Activated CD4-positive, CD25-positive, alpha-beta regulatory T cell treated with anti-CD3 and anti-CD28 coated beads, Interleukin-2, amount 50 U/mL, for 24 hours (primary cell): Measurements from ENCODE around the gene NKX6-2.
"Not testable (repeated sequence)": the region's sequence is repeated elsewhere in the genome, so short reads cannot be mapped to it uniquely, and the experiment has no call there.

ENCODE experiments used
- ATAC-seq, 2 donors: fragments of 150-1000 bp; cut with Tn5 transposase; one replicate each; pipeline ENCODE4 v1.10.0; 2021; ENCODE audit warnings: mild to moderate bottlenecking in 1 of 2, moderate library complexity in 1 of 2

The NKX6-2 gene

GRCh38 chr10:132752378-132752777 lies 33.6 kb downstream of the NKX6-2 start:
- no peak for ATAC-seq

GRCh38 chr10:132750936-132751335 lies 35.0 kb downstream of the NKX6-2 start:
- ATAC-seq, result no peak

- ATAC-seq, result no peak
Observed at GRCh38 chr10:132749371-132749795, 36.6 kb downstream of the NKX6-2 start.

GRCh38 chr10:132748545-132749370 lies 37.2 kb downstream of the NKX6-2 start:
- ATAC-seq, result no peak

GRCh38 chr10:132748135-132748534 lies 37.8 kb downstream of the NKX6-2 start:
- ATAC-seq, result no peak

GRCh38 chr10:132746801-132747625 lies 38.9 kb downstream of the NKX6-2 start:
- no peak for ATAC-seq

GRCh38 chr10:132746386-132746785 lies 39.6 kb downstream of the NKX6-2 start:
- ATAC-seq, result no peak

GRCh38 chr10:132745971-132746370 lies 40.0 kb downstream of the NKX6-2 start:
- ATAC-seq, result no peak

- ATAC-seq, result no peak
Observed at GRCh38 chr10:132745511-132745910, 40.4 kb downstream of the NKX6-2 start.

- no peak for ATAC-seq
Observed at GRCh38 chr10:132744839-132745238, 41.1 kb downstream of the NKX6-2 start.

GRCh38 chr10:132743925-132744490 lies 41.9 kb downstream of the NKX6-2 start:
- ATAC-seq, result no peak

GRCh38 chr10:132743196-132743924 lies 42.6 kb downstream of the NKX6-2 start:
- not testable (repeated sequence) for ATAC-seq

GRCh38 chr10:132742837-132743194 lies 43.1 kb downstream of the NKX6-2 start:
- ATAC-seq, result no peak

- ATAC-seq, result no peak
Observed at GRCh38 chr10:132742167-132742836, 43.6 kb downstream of the NKX6-2 start.

- no peak for ATAC-seq
Observed at GRCh38 chr10:132740588-132740987, 45.4 kb downstream of the NKX6-2 start.

GRCh38 chr10:132739225-132739613 lies 46.7 kb downstream of the NKX6-2 start:
- no peak for ATAC-seq

GRCh38 chr10:132738454-132739224 lies 47.3 kb downstream of the NKX6-2 start:
- ATAC-seq, result no peak

- no peak for ATAC-seq
Observed at GRCh38 chr10:132737390-132738048, 48.4 kb downstream of the NKX6-2 start.

GRCh38 chr10:132735923-132736391 lies 50.0 kb downstream of the NKX6-2 start:
- ATAC-seq, result no peak

GRCh38 chr10:132735341-132735775 lies 50.6 kb downstream of the NKX6-2 start:
- no peak for ATAC-seq

GRCh38 chr10:132733926-132734325 lies 52.0 kb downstream of the NKX6-2 start:
- no peak for ATAC-seq
